Activated CD4-positive, CD25-positive, alpha-beta regulatory T cell (primary cell): ENCODE measurements around the gene DHX58.
"Not testable (repeated sequence)": the region's sequence is repeated elsewhere in the genome, so short reads cannot be mapped to it uniquely, and the experiment has no call there.

Experiments used
- DNase-seq, 4 experiments: peaks; one replicate each; lab custom pipeline; 2025; lab: John Stamatoyannopoulos, UW

Gene DHX58

DNA sequence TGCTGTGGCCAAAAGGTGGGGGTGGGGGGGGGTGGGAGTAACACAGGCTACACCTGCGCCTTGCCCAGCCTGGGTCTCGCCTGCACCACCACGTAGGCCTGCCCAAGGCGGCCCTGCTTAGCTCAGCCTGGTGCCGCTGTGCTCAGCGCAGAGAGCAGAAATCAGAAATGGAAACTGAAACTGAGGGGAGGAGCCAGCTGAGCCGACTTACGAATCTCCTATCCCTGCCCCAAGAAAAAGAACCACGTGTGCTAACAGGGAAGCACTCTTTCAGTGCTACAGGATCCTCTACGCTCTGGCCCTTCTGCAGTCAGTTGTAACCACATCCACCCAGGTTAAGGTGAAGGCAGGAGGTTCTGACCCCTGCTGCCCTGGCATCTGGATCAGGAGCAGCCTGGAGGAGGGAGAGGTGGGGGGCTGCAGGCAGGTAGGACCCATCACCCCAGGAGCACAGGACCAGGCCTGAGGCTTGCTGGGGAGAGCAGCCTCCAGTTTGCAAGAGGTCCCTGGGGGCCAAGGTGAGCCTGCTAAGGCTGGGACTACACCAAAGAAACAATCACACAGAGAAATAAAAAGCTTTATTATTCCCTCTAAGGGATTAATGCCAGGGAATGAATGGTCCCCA lies at the start of gene DHX58:
Gene DHX58 (minus strand): TSS at position 163 of the 625 bp plus-strand sequence. CDS start 822 bp downstream, outside the sequence.
- DNase-seq: peak; percentile 33 to 68 (median 60)

DNA sequence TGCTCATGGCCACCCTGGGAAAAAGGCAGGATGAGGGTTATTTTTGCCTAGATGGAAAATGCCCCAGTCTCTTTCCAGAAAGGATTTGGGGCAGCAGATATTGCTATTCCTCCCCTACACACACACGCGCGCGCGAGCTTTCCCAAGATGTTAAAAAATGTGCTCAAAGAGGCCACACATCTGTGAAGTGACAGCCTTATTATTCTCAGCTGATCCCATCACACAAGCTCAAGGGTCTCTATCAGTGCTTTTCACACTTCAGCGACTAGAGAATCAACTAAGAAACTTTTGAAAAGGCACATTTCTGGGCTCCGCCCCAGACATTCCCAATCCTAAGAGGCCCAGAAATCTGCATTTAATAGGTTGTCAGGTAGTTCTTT lies 48.0 kb upstream of the DHX58 start:
- DNase-seq: no peak

GRCh38 chr17:42159796-42160530 lies 47.4 kb upstream of the DHX58 start:
- DNase-seq: no peak

DNA sequence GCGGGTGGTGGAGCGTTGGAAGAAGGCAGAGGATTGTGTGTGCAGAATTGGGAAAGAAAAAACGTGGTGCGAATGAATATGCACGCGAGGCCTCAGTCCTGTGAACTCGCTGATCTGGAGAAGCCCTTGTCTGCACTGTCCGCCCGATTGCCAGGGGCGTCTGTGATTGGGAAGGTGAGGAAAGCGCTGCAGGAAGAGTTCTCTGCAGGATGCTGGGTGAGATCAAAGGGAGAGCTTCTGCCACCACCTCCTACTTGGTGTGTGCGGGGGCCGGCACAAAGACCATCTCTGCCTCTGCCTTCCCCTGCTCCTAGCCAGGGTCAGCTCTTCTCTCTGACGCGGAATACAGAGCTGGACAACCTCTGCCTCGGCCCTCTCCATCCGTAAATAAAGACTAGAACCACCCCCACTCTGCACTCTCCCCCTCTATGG lies 43.1 kb upstream of the DHX58 start:
- no peak for DNase-seq

DNA sequence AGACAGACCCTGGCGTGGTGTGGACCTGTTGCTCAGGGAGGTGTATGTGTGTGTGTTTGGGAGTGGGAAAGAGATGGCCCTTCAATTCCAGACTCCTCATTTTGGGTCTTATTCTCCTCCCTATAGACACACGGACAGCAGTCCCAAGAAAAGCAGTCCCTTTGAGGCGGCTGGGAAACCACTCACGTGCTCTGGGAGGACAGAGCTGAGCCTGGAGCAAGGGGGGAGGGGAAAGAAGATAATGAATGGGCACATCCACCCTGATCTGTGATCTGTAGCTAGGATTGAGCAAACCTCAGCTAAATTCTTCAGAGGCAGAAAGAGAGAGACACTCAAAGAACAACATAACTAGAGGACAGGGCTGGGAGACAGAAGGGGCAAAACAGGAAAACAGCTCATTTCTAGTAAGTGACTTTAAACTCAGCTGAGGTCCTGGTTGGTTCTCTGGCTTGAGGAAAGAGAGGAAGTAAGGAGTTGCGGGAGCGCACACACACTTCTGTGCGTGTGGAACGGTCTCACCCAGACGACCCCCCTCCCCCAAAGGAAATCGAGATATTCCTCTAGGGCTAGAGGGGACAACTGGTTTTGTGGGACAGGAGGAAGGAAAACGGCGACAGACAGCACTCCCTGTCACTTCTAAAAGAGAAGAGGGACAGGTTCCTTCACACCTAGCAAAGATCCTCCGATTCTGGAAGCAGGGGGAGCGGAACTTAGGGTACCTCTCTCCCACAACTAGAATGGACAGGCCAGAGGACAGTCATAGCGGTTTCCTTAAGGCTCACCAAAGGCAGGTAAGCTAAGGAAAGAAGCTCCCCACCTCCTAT lies 41.6 kb upstream of the DHX58 start:
- DNase-seq: no peak

GRCh38 chr17:42146911-42147607 lies 34.5 kb upstream of the DHX58 start:
- no peak for DNase-seq

DNA sequence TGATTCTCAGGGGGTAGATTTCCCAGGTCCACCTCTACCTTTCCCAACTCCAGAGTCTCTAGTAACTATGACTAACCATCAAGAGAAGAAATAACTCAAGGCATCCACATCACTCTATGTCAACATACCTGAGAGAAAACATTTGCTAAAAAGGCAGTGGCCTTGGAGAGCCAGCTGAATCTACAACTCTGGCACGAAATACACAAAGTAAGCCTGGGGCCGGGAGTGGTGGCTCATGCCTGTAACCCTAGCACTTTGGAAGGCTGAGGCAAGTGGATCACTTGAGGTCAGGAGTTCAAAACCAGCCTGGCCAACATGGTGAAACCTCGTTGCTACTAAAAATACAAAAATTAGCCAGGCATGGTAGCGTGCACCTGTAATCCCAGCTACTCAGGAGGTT lies 30.6 kb upstream of the DHX58 start:
- DNase-seq: not testable (repeated sequence)

- no peak for DNase-seq
Observed at GRCh38 chr17:42142371-42142896, 29.9 kb upstream of the DHX58 start.

DNA sequence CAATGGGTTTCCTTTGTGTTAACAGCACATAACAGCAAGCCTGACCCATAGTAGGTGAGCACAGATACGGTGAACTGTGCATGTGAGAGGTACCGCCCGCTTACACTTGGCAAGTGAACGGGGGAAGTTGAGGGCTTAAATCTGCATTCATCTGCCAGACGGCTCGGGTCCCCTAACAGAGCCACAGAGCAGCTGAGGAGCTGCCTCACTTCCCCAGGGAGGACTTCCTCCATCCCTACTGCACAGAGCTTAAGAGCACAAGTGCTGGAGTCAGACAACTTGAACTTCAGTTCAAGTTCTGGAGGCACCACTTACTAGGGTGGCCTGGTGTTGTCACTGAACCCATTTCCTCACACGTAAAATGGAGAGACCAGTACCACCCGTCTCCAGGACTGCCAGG lies 28.9 kb upstream of the DHX58 start:
- no peak for DNase-seq

GRCh38 chr17:42140690-42141089 lies 28.2 kb upstream of the DHX58 start:
- not testable (repeated sequence) for DNase-seq

DNA sequence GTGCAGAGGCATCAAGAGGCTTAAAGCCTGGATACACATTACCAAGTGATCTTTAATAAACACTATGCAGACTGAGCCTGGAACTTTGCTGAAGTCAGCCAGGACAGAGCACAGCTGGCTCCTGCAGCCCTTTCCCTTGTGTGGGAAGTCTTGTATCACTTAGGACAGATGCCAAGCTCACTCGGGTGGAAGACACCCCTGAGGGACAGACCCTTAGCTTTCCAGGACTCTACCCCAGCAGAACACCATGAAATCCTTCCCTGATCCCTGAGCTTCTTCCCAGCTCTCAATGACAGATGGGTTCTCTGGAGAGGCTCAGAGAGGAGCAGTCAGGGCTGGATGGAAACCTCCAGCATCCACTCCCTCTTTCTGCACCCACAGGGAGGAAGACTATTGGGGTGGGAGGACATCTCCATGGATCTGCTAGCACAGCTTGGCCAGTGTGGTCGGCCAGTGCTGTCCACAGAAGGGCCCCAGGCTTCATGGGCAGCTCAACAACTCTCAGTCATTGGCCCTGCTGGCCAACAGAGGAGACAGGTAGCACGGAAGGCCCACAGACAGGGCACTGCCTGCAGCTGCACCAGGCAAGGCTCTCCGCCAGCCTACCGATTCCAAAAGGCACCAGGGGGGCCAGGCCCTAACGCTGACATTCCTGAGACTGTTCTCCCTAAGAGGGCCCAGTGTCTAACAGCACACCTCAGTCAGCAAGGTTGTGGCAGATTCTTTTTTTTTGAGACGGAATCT lies 26.4 kb upstream of the DHX58 start:
- no peak for DNase-seq

DNA sequence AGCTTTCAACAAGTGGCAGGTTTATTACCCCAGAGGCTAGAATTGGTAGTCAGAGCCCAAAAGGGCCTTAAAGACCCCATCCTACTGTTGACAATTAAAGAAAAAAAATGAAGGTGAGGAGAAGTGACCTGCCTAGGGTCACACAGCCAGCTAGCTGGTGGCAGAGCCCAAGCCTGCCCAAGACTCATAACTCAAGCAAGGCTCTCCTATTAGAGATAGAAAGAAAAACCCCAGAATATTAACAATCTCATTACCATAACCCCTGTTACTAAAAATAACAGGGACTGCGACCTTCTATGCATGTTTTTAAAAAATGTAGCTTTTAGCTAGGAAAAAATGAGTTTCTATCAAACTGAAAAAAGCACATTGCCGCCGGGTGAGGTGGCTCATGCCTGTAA lies 24.1 kb upstream of the DHX58 start:
- DNase-seq: no peak

DNA sequence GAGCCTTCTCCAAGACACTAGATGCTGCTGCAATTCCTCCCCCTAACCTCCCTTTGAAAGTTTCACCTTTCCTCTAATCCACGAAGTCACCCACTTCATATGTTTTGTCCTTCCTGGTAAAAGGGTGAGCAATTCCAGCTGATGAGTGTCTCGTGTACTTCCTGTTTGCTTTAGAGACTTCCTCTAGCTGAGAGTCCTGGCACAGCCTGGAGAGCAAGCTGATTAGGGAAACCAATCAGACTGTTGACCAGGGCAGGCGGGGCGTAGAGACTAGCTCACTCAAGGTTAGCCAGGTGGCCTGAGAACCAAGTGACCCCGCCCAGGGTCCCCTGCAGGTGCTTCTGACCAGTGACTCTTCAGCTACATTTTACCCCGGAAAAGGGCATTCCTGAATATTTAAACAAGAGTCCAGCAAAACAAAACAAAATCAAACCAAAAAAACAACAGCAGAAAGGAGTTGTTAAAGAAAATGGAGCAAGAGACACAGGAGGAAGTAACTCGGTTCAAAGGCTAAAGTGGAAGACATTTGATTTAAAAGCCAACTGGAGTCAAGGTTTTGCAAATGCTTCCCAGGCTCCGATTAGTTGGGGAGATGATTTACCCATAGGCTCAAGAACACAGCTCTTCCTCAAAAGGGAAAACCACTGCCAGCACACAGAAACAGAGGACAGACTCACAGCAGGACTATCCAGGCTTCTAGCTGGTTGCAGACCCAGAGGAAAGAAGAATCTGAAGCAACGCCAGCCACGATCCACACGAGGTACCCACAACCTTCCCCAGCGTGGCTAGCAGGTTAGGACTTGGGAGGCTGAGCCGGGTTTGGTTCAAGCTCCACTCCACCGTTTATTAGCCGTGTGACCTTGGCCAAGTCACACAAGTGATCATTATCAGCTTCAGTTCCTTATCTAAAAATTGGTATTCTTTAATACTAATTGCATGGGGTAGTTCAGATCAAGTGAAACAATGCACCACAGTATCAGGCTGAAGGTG lies 23.4 kb upstream of the DHX58 start:
- DNase-seq: no peak

DNA sequence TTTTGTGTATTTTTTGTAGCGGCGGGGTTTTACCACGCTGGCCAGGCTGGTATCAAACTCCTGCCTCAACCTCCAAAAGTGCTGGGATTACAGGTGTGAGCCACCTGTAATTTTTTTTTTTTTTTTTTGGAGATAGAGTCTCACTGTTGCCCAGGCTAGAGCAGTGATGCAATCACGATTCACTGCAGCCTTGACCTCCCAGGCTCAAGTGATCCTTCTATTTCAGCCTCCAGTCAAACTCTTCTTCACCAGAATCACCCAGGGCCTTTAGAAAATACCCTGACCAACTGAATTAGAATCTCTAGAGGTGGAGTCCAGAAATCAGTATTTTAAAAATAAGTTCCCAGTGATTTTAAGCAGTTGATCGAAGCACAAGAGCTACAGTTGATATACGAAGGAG lies 22.6 kb upstream of the DHX58 start:
- DNase-seq: no peak

DNA sequence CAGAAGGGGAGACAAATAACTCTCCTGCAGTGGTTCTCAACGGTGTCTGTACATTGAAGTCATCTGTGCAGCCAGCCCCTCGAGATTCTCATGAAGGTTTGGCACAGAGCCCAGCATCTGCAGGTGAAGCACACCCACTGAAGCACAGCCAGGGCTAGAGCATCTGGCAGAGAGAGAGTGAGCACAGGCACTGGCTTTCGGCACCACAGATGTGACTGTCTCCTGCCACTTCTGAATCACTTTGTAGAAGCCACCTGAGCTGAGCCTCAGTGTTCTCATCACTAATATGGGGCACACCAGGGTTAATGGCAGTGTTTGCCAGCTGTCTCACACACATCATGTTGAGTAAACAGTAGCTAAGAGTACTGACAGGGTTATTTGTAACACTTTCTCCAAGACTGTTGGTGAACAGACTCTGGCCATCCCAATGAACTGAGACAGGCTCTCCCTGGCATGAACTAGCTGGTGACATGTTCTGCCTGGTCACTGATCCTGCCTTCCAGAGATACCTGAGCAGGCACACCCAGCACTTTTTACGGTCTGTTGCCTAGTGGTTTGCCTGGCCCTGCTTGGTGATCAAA lies 21.0 kb upstream of the DHX58 start:
- DNase-seq: no peak

DNA sequence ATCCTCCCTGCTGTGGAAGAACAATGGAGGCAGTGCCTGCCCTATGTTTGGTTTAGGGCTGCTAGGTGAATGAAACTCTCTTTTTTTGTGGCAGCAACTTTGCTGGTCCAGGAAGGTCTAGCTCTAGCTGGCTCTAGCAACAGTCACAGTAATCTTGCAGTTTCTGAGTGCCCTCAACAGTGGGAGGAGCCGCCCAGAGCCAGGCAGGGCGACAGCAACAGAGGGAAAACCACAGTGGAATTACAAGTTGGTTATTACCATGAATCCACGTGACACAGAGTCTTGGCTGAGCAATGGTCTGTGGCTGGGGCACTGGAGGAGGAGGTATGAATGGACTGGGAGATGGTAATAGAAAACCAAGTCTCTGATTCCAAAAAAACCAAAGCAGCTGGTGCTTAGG lies 20.4 kb upstream of the DHX58 start:
- no peak for DNase-seq

- no peak for DNase-seq
Observed at GRCh38 chr17:42131981-42132432, 19.5 kb upstream of the DHX58 start.

DNA sequence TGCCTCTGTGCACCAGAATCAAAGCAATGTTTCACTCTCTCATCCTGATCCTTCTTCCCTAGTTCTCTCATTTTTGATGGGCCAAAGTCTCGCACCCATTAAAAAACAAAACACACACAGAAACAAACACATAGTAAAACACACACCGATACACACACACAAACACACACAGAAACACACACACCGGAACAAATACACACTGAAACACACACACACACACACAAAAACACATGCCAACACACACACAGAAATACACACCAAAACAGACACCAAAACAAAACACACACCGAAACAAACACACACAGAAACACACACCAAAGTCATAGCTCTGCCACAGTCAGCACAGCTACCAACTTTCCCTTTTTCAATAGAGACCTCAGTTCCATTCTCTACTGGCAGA lies 18.7 kb upstream of the DHX58 start:
- no peak for DNase-seq

DNA sequence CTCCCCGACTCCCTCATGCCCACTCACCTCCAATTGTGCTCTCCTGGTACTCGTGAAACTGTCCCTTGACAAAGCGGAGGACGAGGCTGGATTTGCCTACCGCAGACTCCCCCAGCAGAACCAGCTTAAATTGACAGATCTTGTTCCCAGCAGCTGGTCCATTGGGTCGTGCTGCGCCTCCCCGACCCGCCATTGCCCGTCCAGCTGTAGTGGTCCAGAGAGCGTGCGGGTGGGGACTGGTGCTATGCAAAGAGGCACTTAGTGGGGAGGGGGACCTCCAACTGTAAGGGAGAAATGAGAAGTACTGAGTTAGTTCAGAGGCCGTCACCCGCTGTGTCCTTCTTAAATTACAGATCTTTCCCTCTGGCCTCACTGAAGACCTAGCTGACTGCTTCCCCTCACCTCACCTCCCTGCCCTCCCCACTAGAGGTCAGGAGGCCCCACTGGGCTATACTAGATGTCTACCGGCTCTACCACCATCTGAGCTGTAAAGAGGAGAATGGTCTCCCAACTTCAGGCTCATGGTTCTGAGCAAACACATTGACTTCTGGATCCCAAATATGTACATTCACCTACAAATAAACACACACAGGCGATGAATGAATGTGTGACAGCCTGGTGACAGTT lies 17.9 kb upstream of the DHX58 start:
- DNase-seq: no peak
